Panc1 (cell line): ENCODE data around the gene SETD7.

Source experiments
- CTCF ChIP-seq: fragments of 450-650 bp; IDR thresholded peaks from 2 replicates; pipeline ENCODE4 v1.5.1; 2017; ENCODE audit warnings: mild to moderate bottlenecking
- POLR2AphosphoS5 ChIP-seq: IDR thresholded peaks from 2 replicates; pipeline ENCODE4 v1.6.1; 2012; ENCODE audit warnings: mild to moderate bottlenecking, low read depth, low read length, moderate library complexity
- REST ChIP-seq, 2 experiments: IDR thresholded peaks; 2 replicates each; pipeline ENCODE4 v1.6.1; 2011 to 2012; ENCODE audit warnings: low read depth in 2 of 2, control low read depth in 1 of 2, low read length in 1 of 2, mild to moderate bottlenecking in 1 of 2, moderate library complexity in 1 of 2; ENCODE audit not compliant: insufficient read depth in 1 of 2
- SIN3A ChIP-seq: IDR thresholded peaks from 2 replicates; pipeline ENCODE4 v1.6.1; 2012; ENCODE audit warnings: low read depth, mild to moderate bottlenecking, low read length, moderate library complexity, borderline replicate concordance; ENCODE audit not compliant: insufficient read depth

- TF ChIP-seq CTCF: no peak
- TF ChIP-seq REST (IDR thresholded peaks at IDR 0.05; ENCODE audit: insufficient read depth in 1 of 2, low read depth in 2 of 2, low read length in 1 of 2): no peak
- no peak for TF ChIP-seq SIN3A
- TF ChIP-seq POLR2AphosphoS5: no peak
Observed at GRCh38 chr4:139559687-139560086, 3.7 kb upstream of the SETD7 start.
